GM18907 (cell line): ENCODE measurements around the gene CDA.

ENCODE experiments used
- ATAC-seq: cut with Tn5 transposase; IDR thresholded peaks from one replicate; pipeline ENCODE4 v1.9.1; 2021; ENCODE audit warnings: mild to moderate bottlenecking, moderate library complexity; ENCODE audit not compliant: unreplicated experiment

Gene CDA

GRCh38 chr1:20648438-20648837 is 59.5 kb downstream of the CDA start:
- ATAC-seq = no peak

- ATAC-seq = no peak
Measured at GRCh38 chr1:20648946-20649345, 60.0 kb downstream of the CDA start.

GRCh38 chr1:20652300-20652699 is 63.4 kb downstream of the CDA start:
- ATAC-seq = no peak

GRCh38 chr1:20654104-20654690 is 65.3 kb downstream of the CDA start:
- ATAC-seq = no peak

DNA sequence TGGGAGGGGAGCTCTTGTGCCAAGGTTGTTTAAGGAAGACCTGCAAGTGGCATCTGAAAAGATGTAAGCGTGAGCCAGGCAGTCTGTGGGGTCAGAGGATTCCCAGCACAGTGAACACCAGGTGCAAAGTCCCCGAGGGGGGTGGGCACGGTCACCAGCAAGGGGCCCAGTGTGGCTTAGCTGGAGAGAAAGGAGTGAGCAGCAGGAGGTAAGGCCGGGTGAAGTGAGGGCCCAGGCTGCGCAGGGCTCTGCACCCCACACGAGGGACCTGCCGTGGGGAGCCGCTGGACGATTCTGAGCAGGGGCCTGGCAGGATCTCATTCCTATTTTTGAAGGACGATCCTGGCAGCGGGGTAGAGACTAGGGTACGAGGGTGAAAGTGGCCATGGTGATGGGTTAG is 68.1 kb downstream of the CDA start:
- no peak for ATAC-seq

GRCh38 chr1:20658166-20658915 is 69.4 kb downstream of the CDA start:
- ATAC-seq = no peak

DNA sequence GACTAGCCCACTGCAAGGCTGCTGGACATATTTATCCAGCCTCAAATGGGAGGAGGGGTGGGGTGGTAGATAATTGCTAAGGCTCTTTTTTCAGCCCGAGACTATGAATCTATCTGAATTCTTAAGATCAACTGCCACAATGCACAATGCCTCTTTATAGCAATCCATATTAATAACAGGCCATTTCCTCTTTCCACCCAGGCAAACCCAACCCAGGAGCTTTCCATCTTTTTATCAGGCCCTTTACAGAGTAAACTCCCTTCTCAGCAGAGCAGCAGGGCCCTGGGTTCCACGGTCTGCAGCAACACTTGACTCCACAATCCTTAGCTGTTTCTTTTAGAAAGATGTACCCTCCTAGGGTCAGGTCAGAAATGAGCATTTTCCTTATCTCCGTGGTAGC is 71.5 kb downstream of the CDA start:
- ATAC-seq = no peak

- peak; percentile 3 for ATAC-seq
Measured at GRCh38 chr1:20660847-20661206, 71.9 kb downstream of the CDA start.

- ATAC-seq = peak; percentile 94
Measured at GRCh38 chr1:20661207-20662109, 72.6 kb downstream of the CDA start, which contains the start of gene DDOST. Gene DDOST, minus strand, starts transcription at chr1:20661369. Its CDS starts 19 bp downstream, at chr1:20661350.

DNA sequence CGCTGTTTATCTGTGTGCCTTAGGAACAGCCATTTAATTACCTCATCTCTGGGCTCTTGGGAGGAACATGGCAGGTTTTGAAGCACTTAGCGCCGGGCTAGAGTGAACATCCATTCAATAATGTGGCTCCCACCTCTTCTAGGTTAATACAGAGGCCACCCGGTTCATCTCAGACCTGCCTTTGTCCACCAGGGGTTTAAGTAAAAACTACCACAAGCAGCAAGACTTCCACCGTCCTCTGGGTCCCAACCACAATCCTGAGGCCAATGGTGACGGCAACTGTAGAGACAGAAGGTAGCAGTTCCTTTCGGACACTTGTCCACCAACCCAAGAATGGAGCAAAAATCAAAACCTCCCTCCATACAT is 73.2 kb downstream of the CDA start:
- no peak for ATAC-seq

- no peak for ATAC-seq
Measured at GRCh38 chr1:20663365-20663764, 74.5 kb downstream of the CDA start.

GRCh38 chr1:20663969-20664715 is 75.2 kb downstream of the CDA start:
- ATAC-seq = no peak

DNA sequence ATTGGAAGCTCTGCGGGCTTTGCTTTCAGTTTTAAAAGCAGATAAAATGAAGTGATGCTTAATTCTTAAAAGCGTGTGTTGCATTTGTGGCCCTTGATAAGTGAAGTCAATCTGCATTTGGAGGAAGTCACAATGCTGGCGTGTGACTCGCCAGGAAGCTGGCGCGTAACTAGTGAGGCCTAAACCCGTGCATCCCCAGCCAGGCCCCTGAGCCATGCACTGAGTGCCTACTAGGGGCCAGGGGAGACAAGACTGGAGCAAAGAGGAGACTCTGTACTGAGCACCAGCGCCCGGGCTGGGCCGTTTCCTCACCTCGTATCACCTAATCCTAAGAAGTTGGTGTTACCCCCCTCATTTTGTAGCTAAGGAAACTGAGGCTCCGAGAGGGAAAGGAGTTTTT is 76.8 kb downstream of the CDA start:
- no peak for ATAC-seq

GRCh38 chr1:20666146-20666545 is 77.2 kb downstream of the CDA start:
- no peak for ATAC-seq

- ATAC-seq = no peak
Measured at GRCh38 chr1:20666804-20667203, 77.9 kb downstream of the CDA start.
